ENCODE data around the gene CUL7.
A peak's percentile ranks its signal among the peaks of the same experiment; 100 is the strongest.

CUL7 gene

GRCh38 chr6:43077333-43077809 lies 23.7 kb upstream of the CUL7 start:
- H2BK120ac ChIP-seq (ENCODE audit: low read depth, low read length), result no peak overlapping the region
- peaks cover 2 to 7% of the 10 kb centered on the region in 2 donors for H3K36me3 ChIP-seq (replicated peaks in 1 of 2; ENCODE audit: control insufficient read depth in 2 of 2, insufficient read depth in 2 of 2, low read length in 2 of 2)
- H3K4me3 ChIP-seq (ENCODE audit: low read length in 2 of 2), result peak overlapping the region; percentile 89 to 98
- peaks cover 18 to 21% of the 10 kb centered on the region in 2 donors for H3K4me1 ChIP-seq (ENCODE audit: control insufficient read depth in 2 of 2, insufficient read depth in 1 of 2, low read depth in 1 of 2, low read length in 2 of 2)
- H3K27ac ChIP-seq (replicated peaks; ENCODE audit: low read length), result no peak overlapping the region
- no CpG with 5 or more reads among the region's 8 CpGs for whole genome bisulfite sequencing, 2 donors (ENCODE audit: extremely low coverage in 2 of 2, insufficient read length in 2 of 2, insufficient replicate concordance in 1 of 2)
- peak overlapping the region; percentile 59 for H3K4me2 ChIP-seq (ENCODE audit: insufficient read depth, low read length, poor library complexity, severe bottlenecking)
- H3K23ac ChIP-seq (ENCODE audit: low read depth, low read length, poor library complexity), result no peak overlapping the region
- H3K14ac ChIP-seq (ENCODE audit: low read length), result no peak overlapping the region
- peak overlapping the region; percentile 98 for H3K18ac ChIP-seq (ENCODE audit: low read length)
- no peak overlapping the region for H3K4ac ChIP-seq (ENCODE audit: low read length)
- peak overlapping the region; percentile 95 for H2BK5ac ChIP-seq (ENCODE audit: low read length)
- peak overlapping the region; percentile 96 for H2AFZ ChIP-seq (ENCODE audit: low read length)
- H2AK5ac ChIP-seq (ENCODE audit: low read depth, low read length), result no peak overlapping the region
- H3K9me3 ChIP-seq (replicated peaks in 1 of 2; ENCODE audit: control insufficient read depth in 2 of 2, insufficient read depth in 1 of 2, low read depth in 1 of 2, low read length in 2 of 2), result no peaks in the 10 kb centered on the region
- H3K9ac ChIP-seq (ENCODE audit: low read depth, low read length, poor library complexity), result peak overlapping the region; percentile 98
- no peak overlapping the region for H4K8ac ChIP-seq (ENCODE audit: low read depth, low read length)
- no peak for DNase-seq (ENCODE audit: low spot score)
- peaks cover 4% of the 10 kb centered on the region for H3K79me1 ChIP-seq (ENCODE audit: low read depth, low read length)
- no peak overlapping the region for H2BK12ac ChIP-seq (ENCODE audit: low read length)
- H3K27me3 ChIP-seq (ENCODE audit: control insufficient read depth in 3 of 3, insufficient read depth in 3 of 3, low read depth in 1 of 3, low read length in 3 of 3), result no peaks in the 10 kb centered on the region
- no peak overlapping the region for H2BK15ac ChIP-seq (ENCODE audit: low read length)
- H4K91ac ChIP-seq (ENCODE audit: low read depth, low read length, poor library complexity), result no peak overlapping the region

DNA sequence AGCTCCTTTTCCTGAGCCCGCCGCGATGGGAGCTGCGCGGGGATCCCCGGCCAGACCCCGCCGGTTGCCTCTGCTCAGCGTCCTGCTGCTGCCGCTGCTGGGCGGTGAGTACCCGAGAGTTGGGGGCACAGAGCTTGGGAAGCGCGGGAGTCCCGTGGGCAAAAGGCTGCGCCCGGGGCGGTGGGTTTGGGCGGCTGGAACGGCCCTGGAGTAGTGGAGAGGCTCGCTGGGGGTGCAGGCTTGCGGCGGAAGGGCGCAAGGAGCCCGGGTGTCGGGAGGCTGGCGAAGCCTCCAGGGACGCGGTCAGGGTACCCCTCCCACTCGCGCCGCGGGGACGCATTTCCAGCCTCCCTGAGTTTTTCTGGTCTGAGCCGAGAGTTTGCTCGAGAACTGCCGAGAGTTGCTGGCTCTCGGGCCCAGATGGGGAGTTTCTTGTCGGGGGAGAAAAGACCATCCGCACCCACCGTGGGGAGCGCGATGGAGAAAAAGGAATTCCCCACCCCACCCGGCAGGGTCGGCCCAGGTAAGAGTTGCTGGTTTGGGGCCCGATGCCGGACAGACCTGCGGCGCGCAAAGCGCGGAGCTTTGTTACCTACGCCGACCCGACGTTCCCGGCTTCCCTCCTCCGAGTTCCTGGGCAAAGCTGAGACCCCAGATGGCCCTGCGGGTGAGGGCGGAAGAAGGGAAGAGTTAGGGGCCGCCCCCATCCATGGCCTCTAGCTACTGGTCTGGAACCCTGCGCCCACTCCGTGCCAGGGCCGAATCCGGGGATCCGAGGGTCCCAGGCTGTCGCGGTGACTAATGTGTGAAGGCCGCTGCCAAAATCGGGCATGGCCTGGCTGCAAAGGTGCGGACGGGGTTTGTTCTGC lies 23.0 kb upstream of the CUL7 start:
- Histone ChIP-seq H4K91ac (ENCODE audit: low read depth, low read length, poor library complexity) (no peak overlapping the region), H2BK12ac (ENCODE audit: low read length) (peak overlapping the region; percentile 93), H3K27me3 (ENCODE audit: control insufficient read depth in 3 of 3, insufficient read depth in 3 of 3, low read depth in 1 of 3, low read length in 3 of 3) (no peaks in the 10 kb centered on the region), H4K8ac (ENCODE audit: low read depth, low read length) (no peak overlapping the region), H3K9me3 (replicated peaks in 1 of 2; ENCODE audit: control insufficient read depth in 2 of 2, insufficient read depth in 1 of 2, low read depth in 1 of 2, low read length in 2 of 2) (no peaks in the 10 kb centered on the region), H3K4me1 (ENCODE audit: control insufficient read depth in 2 of 2, insufficient read depth in 1 of 2, low read depth in 1 of 2, low read length in 2 of 2) (peaks cover 18 to 21% of the 10 kb centered on the region in 2 donors), H3K4ac (ENCODE audit: low read length) (peak overlapping the region; percentile 24), H2AK5ac (ENCODE audit: low read depth, low read length) (peak overlapping the region; percentile 87), H2BK120ac (ENCODE audit: low read depth, low read length) (peak overlapping the region; percentile 81), H3K9ac (ENCODE audit: low read depth, low read length, poor library complexity) (peak overlapping the region; percentile 98), H3K79me1 (ENCODE audit: low read depth, low read length) (peaks cover 4% of the 10 kb centered on the region), H3K4me3 (ENCODE audit: low read length in 2 of 2) (peak overlapping the region; percentile 89 to 98), H3K18ac (ENCODE audit: low read length) (peak overlapping the region; percentile 98), H3K4me2 (ENCODE audit: insufficient read depth, low read length, poor library complexity, severe bottlenecking) (peak overlapping the region; percentile 59), H2BK15ac (ENCODE audit: low read length) (peak overlapping the region; percentile 68), H3K14ac (ENCODE audit: low read length) (peak overlapping the region; percentile 92), H2AFZ (ENCODE audit: low read length) (peak overlapping the region; percentile 96), H2BK5ac (ENCODE audit: low read length) (peak overlapping the region; percentile 95), H3K27ac (replicated peaks; ENCODE audit: low read length) (peak overlapping the region; percentile 65), H3K23ac (ENCODE audit: low read depth, low read length, poor library complexity) (peak overlapping the region; percentile 95), H3K36me3 (replicated peaks in 1 of 2; ENCODE audit: control insufficient read depth in 2 of 2, insufficient read depth in 2 of 2, low read length in 2 of 2) (peaks cover 2 to 7% of the 10 kb centered on the region in 2 donors)
- DNase-seq (ENCODE audit: low spot score), result no peak
- WGBS, 2 donors (ENCODE audit: extremely low coverage in 2 of 2, insufficient read length in 2 of 2, insufficient replicate concordance in 1 of 2), result no CpG with 5 or more reads among the region's 72 CpGs

- Histone ChIP-seq H3K4me2 (ENCODE audit: insufficient read depth, low read length, poor library complexity, severe bottlenecking) (peak within 1 kb of the TSS; percentile 59), H3K4me3 (ENCODE audit: low read length in 2 of 2) (peak within 1 kb of the TSS; percentile 89 to 98), H3K9me3 (replicated peaks in 1 of 2; ENCODE audit: control insufficient read depth in 2 of 2, insufficient read depth in 1 of 2, low read depth in 1 of 2, low read length in 2 of 2) (no peaks in the 10 kb centered on the region), H2AK5ac (ENCODE audit: low read depth, low read length) (peak within 1 kb of the TSS; percentile 87), H3K4ac (ENCODE audit: low read length) (peak within 1 kb of the TSS; percentile 24), H3K27me3 (ENCODE audit: control insufficient read depth in 3 of 3, insufficient read depth in 3 of 3, low read depth in 1 of 3, low read length in 3 of 3) (no peaks in the 10 kb centered on the region), H3K18ac (ENCODE audit: low read length) (peak within 1 kb of the TSS; percentile 98), H3K27ac (replicated peaks; ENCODE audit: low read length) (peak within 1 kb of the TSS; percentile 65), H2AFZ (ENCODE audit: low read length) (peak within 1 kb of the TSS; percentile 96), H3K4me1 (ENCODE audit: control insufficient read depth in 2 of 2, insufficient read depth in 1 of 2, low read depth in 1 of 2, low read length in 2 of 2) (peaks cover 18 to 24% of the 10 kb centered on the region in 2 donors), H4K8ac (ENCODE audit: low read depth, low read length) (no peak within 1 kb of the TSS), H3K36me3 (replicated peaks in 1 of 2; ENCODE audit: control insufficient read depth in 2 of 2, insufficient read depth in 2 of 2, low read length in 2 of 2) (peaks cover 2 to 7% of the 10 kb centered on the region in 2 donors), H2BK12ac (ENCODE audit: low read length) (peak within 1 kb of the TSS; percentile 93), H2BK5ac (ENCODE audit: low read length) (peak within 1 kb of the TSS; percentile 95), H2BK15ac (ENCODE audit: low read length) (peak within 1 kb of the TSS; percentile 68), H4K91ac (ENCODE audit: low read depth, low read length, poor library complexity) (no peak within 1 kb of the TSS), H3K9ac (ENCODE audit: low read depth, low read length, poor library complexity) (peak within 1 kb of the TSS; percentile 98), H3K14ac (ENCODE audit: low read length) (peak within 1 kb of the TSS; percentile 92), H3K23ac (ENCODE audit: low read depth, low read length, poor library complexity) (peak within 1 kb of the TSS; percentile 95), H3K79me1 (ENCODE audit: low read depth, low read length) (peaks cover 4% of the 10 kb centered on the region), H2BK120ac (ENCODE audit: low read depth, low read length) (peak within 1 kb of the TSS; percentile 81)
- no CpG with 5 or more reads among the region's 60 CpGs for WGBS, 2 donors (ENCODE audit: extremely low coverage in 2 of 2, insufficient read length in 2 of 2, insufficient replicate concordance in 1 of 2)
- peak; percentile 83 for DNase-seq (ENCODE audit: low spot score)
Measured at GRCh38 chr6:43075670-43076463, 22.2 kb upstream of the CUL7 start, which contains the start of gene PTK7. Gene PTK7 (plus strand): TSS chr6:43076314. CDS start chr6:43076489, 175 bp downstream.

Data from neuronal stem cell (in vitro differentiated cells).